Measurements from ENCODE around the gene MAP3K8.
"Not testable (repeated sequence)": the region's sequence is repeated elsewhere in the genome, so short reads cannot be mapped to it uniquely, and the experiment has no call there.

The MAP3K8 gene

DNA sequence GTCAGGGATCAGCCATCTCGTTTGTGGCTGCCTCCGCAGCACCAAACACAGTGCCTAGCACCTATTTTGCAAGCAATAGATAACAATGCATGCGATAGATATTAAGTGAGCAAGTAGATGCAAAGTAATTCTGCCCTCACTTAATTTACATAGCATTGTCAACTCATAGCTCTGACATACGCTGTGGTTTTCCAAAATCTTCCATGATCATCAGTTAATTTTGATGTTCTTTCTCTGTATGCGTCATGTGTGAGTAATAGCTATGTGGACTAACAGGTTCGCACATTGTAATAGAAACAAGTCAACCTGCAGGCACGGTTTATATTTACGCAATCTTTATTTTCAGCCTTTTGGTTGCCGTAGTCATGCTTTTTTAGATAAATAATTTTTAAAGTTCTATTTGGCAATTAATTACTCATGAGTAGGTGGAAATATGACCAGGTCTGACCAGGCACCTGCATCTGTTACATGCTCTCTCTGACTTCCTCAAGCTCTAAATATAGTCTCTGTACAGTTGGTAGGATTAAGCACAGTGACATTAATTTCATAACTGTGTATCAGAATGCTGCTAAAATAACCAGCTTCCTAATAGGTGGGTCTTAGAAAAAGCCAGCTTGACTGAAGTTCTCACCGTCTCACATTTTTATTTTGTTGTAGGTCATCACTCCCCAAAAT, 13.3 kb downstream of the MAP3K8 start:
- no peak for DNase-seq

DNA sequence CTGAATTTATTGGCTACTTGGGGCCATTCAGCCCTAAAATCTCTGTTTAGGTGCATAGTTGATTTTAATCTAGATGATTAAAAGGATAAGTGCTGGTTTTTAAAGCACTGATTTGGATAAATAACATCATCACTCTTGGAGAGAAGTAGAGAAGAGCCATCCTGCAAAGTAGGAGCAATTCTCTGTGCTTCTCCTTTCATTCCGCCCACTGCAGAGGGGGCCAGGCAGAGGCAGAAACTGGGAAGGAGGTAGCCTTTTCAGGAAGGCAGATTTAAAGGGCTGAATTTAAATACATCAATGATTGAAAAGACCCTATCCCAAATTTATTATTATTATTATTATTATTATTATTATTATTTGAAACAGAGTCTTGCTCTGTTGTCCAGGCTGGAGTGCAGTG, 14.1 kb downstream of the MAP3K8 start:
- DNase-seq: no peak

DNA sequence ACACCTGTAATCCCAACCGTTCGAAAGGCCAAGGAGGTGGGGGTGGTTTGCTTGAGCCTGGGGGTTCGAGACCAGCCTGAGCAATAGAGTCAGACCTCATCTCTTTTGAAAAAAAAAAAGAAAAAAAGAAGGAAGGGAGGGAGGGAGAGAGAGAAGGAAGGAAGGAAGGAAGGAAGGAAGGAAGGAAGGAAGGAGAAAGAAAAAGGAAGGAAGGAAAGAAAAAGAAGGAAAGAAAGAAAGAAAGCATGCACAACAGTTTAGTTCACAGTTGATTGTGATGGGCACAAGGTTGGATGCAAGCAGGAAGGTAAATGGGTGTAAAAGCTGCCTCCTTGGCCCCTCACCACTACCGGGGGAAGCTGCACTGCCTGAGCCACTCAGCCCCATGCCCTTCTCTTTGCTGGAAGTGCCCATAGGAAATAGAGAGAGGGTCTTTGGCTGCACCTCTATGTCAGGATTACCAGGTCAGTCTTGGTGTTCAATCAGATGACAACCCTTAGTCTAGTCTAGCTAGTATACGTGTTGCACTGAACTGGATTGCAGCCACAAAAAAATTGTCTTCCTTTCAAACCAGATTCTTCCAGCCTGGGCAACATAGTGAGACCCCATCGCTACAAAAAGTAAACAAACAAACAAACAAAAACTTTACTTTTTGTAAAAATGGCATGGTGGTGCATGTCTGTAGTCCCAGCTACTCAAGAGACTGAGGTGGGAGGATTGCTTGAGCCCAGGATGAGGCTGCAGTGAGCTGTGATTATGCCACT, 20.0 kb downstream of the MAP3K8 start:
- DNase-seq: no peak

DNA sequence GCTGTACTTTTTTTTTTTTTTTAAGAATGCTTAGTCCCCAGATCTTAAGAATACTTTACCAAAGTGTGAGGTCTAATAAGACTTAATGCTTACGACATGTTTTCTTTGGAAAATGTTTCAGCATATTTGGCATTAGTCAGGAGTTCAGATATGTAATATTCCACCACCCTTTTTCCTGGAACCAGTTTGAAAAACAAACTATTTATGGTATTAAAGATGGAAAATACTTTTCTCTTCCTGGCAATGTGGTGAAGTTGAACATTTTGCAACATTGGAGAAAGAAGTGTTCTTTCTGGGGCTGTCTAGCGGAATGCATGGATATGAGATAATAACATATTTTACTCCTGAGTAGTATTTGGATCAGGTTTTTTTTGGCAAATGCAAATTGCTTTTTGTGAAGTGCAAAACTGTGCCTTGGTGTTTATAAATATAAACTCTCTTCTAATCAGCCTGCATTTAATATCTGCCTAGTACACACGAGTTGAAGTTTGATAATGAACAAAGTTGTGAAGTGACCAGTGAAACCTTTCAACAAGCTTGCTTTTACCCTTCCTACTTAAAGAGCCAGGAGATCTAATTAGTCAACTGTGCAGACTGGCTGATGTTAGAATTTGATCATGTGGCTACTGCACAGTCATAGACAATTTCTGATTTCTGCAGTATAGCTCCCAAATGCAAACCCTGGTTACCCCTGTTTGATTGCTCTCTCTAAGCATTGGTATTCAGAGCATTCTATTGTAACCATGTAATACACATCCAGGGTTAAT, 20.9 kb downstream of the MAP3K8 start:
- no peak for DNase-seq

DNA sequence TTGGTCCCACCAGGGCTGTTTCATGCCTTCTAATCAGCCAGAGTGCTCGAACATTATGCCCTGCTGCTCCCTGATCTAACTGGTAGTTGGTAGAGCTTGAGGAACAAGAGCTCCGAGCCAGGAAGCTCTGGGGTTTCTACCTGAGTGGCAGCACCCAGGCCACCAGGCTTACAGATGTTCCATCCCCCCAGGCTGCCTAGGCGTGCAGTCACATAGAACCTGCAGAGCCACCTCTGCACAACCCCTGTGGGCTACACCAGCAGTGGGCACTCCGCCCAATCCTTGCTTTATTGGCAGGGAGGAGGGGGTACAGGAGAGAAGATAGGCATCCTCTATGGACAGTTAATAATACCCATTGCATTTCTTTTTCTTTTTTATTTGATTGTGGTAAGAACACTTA, 21.8 kb downstream of the MAP3K8 start:
- DNase-seq: no peak

DNA sequence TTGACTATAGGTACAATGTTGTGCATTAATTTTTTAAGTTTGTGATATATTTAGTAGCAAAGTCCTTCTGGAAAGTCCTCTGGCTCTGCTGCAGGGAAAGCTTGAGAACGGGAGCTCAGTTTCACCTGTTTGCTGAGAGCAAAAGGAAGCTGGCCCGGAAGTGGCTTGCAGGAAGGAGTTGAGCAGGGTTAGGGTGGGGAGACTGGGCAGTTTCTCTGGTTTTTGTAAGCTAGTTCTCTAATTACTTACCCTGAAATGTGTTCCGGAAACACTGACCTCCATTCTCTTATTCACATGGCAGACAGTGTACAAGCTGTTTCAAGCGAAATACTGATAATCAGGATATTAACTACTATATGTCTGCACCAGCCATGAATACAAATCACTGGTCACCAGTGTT, 22.3 kb downstream of the MAP3K8 start:
- DNase-seq: no peak

DNA sequence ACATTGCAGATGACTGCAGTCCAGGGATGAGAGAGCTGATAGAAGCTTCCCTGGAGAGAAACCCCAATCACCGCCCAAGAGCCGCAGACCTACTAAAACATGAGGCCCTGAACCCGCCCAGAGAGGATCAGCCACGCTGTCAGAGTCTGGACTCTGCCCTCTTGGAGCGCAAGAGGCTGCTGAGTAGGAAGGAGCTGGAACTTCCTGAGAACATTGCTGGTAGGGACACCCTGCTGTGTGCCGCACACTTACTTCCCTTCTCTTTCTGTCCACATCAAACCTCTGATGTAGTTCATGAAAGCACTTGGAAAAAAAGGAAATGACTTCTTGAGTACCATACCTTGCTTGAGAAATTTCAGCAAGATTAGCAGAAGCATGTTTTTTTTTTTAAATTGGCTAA, 25.3 kb downstream of the MAP3K8 start:
- no peak for DNase-seq

DNA sequence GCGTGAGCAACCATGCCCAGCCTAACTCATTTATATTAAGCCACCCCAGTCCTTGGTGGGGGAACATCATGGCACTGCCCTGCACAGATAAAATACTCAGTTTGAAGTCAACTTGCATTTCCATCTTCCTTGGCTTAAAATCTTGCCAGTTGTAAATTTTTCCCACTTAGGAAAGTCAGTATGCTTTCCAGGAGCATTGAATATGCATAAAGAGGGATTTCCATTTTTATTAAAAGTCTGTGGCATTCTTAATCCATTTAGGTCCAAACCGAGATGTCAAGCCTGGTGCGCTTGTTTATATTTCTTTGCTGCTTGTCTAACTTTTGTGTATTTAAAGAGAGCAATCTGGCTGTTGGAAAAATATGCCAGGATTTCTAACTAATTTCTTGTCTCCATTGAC, 26.1 kb downstream of the MAP3K8 start:
- DNase-seq: no peak

DNA sequence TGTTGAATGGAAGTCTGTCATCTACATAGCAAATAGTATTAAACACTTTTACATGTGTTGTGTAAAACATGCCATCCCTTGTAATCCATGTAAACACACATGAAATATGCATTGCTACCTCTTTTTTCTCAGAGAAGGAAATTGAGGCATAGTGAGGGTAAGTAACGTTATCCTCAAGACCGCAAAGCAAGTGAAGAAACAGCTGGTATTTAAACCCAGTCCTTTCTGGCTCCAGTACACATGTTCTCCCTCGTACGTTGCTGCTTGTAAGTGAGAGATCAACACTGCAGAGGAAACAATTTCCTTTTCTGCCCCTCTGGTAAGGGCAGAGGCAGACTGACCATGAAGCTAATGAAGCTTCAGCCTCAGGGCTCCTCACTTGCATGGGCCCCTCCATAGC, 28.5 kb downstream of the MAP3K8 start:
- DNase-seq: no peak

DNA sequence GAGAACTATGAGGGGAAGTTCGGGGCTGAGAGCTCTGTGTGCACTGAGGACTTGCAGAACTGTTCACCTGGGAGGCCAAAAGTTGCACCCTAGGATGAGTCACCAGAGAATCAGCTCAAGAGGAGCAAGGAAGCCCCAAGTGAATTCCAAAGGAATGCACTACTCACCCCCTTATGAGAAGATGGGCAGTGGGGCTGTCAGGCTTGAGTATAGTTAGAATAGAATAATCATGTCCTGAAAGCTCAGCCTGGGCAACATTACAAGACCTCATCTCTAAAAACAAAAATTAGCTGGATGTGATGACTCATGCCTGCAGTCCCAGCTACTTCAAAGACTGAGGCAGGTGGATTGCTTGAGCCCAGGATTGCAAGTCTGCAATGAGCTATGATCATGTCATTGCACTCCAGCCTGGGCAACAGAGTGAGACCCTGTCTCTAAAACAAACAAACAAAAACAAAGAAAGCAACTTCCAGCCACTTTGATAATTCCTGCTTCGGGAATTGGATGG, 30.0 kb downstream of the MAP3K8 start:
- DNase-seq: no peak

DNA sequence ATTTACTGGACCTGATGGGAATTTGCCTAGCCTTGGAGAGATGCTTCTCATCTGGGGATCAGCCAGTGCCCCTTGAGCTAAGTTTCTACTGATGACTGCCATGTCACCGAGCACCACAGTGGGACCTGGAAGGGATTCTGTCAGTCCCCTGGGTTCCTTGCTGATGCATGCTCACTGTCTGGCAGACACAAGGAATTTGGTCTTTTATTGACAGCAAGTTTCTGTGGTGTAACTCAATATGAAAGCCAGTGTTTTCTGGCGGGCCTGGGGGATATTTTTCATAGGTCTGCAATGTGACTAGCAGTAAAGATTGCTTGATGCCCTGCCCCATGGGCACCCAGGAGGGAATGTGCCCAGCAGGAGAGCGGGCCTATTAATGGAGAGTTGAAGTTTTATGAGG, 30.7 kb downstream of the MAP3K8 start:
- no peak for DNase-seq

DNA sequence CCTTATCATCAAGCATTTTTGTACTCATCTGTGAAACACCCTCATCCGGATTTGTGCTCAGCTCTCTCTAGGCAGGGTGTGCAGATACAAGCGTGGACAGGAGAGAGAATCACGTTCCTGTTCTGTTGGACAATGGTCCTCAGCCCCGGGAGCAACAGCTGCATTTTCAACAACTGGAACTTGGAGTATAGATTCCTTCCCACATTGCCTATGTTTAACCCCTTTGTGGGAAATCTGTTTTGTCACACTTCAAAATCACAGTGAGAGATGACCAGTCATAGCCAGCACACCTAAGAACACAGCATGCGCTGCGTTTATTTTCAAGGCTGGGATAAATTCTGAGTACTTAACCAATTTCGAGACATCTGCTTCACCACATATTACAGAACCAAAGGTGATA, 32.5 kb downstream of the MAP3K8 start:
- DNase-seq: no peak

DNA sequence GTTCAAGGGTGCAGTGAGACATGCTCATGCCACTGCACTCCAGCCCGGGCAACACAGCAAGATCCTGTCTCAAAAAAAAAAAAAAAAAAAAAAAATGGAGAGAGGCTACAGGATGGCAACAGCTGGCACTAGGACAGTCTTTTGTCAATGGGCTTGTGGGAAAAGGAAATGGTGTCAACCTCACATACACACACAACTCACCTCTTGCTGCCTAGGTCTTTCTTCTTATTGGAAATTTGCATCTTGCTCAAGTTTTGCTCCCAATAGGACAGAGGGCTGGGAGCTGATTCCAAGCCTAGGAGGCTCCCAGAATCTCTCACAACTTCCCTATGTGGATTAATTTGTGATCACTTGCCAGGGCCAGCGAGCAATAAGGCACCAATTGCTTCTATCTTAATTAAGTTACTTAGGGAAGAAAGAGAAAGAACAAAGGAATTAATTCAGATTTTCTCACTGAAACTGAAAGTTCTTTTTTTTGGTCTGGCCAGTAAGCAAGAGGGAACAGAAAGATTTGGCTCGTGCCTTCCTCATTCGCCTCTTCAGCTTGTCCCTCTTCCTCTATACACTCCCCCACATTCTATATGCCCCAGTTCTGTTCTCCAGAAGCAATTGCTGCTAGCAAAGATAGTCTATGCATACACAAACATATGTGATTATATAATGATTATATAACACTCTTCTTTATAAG, 33.8 kb downstream of the MAP3K8 start:
- DNase-seq: no peak

DNA sequence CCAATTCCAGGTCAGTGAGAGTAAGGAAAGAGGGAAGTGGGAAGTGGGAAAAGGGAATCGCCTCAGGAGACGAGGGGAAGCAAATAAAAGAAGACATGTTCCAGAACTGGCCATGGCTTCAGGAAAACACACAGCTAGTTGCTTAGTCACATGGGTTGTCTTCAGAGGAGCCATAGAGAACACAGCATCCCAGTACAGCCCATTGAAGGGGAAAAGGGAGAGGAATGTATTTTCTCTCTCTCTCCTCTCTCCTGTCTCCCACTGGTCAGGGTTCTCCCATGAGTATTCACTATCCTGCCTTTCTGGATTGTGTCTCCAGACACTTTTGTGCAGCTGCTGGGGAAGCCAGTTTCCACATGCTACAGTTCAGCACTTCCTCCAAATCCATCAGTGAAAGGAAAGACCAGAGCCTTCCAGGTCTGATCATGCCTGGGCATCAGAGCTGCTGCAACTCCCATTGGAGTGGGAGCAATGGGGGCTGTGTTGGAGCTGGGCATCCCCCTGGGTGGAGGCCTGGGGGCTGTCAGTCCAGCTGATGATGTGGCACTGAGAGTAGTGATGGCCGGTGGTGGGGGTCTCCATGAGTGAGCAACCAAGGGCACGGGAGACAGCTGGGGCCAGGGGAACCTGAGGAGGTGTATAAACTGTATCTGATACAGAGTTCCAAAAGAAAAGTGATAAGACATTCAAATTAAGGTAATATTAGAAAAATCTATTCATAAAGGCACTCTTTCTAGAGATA, 38.6 kb downstream of the MAP3K8 start:
- no peak for DNase-seq

DNA sequence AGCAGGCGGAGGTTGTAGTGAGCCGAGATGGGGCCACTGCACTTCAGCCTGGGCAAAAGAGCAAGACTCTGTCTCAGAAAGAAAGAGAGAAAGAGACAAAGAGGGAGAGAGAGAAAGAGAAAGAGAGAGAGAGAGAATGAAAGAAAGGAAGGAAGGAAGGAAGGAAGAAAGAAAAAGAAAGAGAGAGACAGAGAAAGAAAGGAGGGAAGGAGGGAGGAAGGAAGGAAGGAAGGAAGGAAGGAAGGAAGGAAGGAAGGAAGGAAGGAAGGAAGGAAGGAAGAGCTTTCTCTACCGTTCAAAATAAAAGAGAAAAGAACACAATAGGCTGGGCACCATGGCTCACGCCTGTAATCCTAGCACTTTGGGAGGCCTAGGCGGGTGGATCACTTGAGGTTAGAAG, 41.5 kb downstream of the MAP3K8 start:
- not testable (repeated sequence) for DNase-seq

DNA sequence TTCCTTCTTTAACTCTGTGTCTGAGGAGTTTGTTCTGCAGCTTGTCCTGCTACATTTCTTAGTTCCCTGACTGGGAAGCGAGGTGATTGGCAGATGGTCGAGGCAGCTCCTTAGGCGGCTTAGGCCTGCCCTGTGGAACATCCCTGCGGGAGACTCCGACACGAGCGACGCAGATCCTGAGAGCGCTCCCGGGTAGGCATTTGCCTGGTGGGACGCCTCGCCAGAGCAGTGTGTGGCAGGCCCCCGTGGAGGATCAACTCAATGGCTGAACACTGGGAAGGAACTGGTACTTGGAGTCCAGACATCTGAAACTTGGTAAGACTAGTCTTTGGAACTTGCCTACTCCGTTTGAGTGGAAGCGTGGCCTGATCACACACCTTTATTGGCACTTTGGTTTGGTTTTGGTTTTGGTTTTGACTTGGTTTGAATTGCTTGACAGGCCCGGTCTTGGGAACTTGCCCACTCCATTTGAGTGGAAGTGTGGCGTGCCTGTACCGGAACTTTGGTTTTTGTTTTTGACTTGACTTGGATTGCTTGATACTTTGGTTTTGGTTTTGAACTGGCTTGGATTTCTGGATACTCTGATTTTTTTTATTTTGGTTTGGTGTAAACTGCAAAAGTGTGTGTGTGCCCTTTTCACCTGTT, 42.6 kb downstream of the MAP3K8 start:
- no peak for DNase-seq

DNA sequence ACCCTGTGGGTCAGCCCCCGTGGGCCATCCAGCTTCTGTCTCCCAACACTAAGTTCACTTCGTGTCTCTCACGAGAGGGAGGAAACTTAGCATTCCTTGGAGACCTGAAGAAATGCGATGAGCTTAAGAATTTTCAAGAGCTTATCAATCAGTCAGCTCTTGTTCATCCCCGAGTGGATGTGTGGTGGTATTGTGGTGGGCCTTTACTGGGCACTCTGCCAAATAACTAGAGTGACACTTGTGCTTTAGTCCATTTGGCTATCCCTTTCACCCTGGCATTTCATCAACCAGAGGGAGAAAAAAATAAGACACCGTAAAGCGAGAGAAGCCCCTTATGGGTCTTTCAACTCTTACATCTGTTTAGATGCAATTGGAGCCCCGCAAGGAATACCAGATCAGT, 45.5 kb downstream of the MAP3K8 start:
- not testable (repeated sequence) for DNase-seq

DNA sequence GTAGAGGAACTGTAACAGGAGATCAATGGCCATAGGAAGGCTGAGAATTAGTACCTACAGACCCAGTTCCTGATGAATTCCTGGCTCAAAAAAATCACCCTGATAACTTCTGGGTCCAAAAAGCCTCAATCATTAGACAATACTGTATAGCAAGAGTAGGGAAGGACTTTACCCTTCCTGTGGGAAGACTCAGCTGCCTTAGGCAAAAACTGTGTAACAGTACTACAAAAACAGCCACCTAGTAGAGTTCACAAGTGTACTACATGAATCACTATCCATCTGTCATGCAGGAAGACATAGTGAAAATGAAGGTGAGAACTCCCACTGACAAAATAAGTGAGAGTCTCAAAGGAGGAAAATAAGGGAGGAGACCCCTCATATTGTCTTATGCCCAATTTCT, 47.6 kb downstream of the MAP3K8 start:
- no peak for DNase-seq

DNA sequence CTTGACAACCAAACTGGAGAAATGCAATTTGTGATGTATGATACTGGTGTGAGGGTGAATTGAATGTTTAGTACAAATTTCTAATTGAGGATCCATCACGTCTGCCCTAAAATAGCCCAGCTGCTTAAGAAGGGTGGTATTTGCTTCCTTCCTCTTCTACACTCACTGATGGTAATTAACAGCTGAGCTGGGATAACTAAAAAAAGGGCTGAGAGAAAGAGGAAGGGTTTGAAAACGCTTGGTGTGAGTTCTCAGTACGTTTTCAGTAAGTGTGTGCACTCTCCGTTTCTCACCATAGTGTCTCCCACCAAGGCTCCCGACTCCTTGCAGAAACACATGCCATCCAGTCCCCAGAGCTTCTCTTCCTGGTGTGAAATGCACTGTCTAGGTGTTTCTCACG, 54.3 kb downstream of the MAP3K8 start:
- DNase-seq: no peak

DNA sequence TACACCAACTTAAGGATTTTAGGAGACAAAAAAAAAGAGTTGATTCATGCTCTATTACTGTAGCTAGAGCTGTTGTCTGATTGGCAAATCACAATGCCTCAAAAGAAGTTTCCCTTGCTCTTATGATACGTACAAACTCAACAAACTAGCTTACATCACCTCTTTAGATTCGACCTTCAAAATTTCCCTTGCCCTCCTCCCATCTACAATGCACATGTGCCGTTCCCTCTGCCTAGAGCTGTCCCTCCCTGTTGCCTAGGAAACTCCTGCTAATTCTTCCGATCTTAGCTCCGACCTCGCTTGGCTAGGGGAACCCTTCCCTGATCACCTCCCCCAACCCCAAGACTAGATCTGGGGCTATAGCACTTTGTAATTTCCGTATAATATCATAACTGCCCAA, 55.4 kb downstream of the MAP3K8 start:
- DNase-seq: no peak

DNA sequence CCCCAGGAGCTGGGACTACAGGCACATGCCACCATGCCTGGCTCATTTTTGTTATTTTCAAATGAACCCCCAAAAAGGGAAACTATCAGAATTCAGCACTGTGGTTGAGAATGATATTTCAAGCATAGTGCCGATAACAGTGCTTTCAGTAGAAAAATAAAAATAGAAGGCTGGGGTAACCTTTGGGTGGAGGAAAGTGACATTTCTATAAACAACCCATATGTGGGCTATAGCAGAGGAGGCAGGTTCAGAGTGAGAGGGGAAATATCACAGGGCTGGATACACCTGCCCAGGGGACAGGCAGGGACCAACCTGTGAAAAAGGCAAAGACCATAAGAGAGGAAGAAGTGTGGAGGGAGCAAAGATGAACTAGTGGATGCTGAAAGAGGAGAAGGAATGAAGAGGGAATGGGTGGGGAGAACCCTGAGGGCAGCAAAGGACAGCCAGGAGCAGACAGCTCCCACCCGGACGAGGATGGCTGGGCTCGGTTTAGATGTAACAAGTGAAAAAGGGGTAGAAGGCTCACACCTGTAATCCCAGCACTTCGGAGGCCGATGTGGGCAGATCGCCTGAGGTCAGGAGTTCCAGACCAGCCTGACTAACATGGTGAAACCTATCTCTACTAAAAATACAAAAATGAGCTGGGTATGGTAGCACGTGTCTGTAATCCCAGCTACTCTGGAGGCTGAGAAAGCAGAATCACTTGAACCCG, 56.5 kb downstream of the MAP3K8 start:
- DNase-seq: no peak
